IPS-18a (cell line): ENCODE data around the gene CIAO1.
A peak's percentile ranks its signal among the peaks of the same experiment; 100 is the strongest.

Experiments used
- H3K27ac ChIP-seq: one replicate; pipeline ENCODE4 v1.5.1; 2013; ENCODE audit warnings: low read length
- H3K27me3 ChIP-seq: one replicate; pipeline ENCODE4 v1.6.1; 2013; ENCODE audit warnings: mild to moderate bottlenecking, low read length; ENCODE audit not compliant: control insufficient read depth, insufficient read depth
- H3K36me3 ChIP-seq: one replicate; pipeline ENCODE4 v1.6.1; 2013; ENCODE audit warnings: low read depth, low read length; ENCODE audit not compliant: control insufficient read depth
- H3K4me1 ChIP-seq: one replicate; pipeline ENCODE4 v1.6.1; 2013; ENCODE audit warnings: low read depth, low read length; ENCODE audit not compliant: control insufficient read depth
- H3K4me3 ChIP-seq: one replicate; pipeline ENCODE4 v1.5.1; 2013; ENCODE audit warnings: low read length
- H3K9ac ChIP-seq: one replicate; pipeline ENCODE4 v1.6.1; 2013; ENCODE audit warnings: mild to moderate bottlenecking, low read length, moderate library complexity
- H3K9me3 ChIP-seq: one replicate; pipeline ENCODE4 v1.6.1; 2013; ENCODE audit warnings: low read depth, low read length; ENCODE audit not compliant: control insufficient read depth

CIAO1 gene

GRCh38 chr2:96296925-96297324 lies 30.9 kb downstream of the CIAO1 start:
- Histone ChIP-seq H3K27me3 (no peaks in the 10 kb centered on the region), H3K4me1 (no peaks in the 10 kb centered on the region), H3K27ac (no peak overlapping the region), H3K4me3 (no peak overlapping the region), H3K9ac (no peak overlapping the region), H3K36me3 (peaks cover 93% of the 10 kb centered on the region), H3K9me3 (no peaks in the 10 kb centered on the region)

DNA sequence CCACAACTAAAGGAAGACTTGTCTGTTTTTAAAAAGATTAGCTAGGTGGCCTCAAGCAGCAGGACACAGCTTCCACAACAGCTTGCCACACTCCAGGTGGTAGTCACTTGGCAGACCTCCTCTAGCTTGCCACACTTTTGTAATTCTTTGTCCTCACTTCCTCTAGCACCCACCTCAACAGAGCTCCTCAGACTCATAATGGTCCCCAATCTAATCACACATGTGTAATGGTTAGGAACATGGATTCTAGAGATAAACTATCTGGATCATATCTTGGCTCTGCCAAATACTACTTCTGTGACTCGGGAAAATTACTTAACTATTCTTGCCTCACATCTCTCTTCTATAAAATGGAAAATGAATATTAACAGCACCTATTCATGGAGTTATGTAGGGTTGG lies 35.8 kb downstream of the CIAO1 start:
- no peaks in the 10 kb centered on the region for H3K27me3 ChIP-seq
- no peaks in the 10 kb centered on the region for H3K9me3 ChIP-seq
- H3K4me3 ChIP-seq: no peak overlapping the region
- H3K9ac ChIP-seq: no peak overlapping the region
- H3K36me3 ChIP-seq: peaks cover 69% of the 10 kb centered on the region
- no peak overlapping the region for H3K27ac ChIP-seq
- H3K4me1 ChIP-seq: no peaks in the 10 kb centered on the region

GRCh38 chr2:96304606-96305005 lies 38.6 kb downstream of the CIAO1 start:
- Histone ChIP-seq H3K9me3 (no peaks in the 10 kb centered on the region), H3K27me3 (no peaks in the 10 kb centered on the region), H3K4me1 (no peaks in the 10 kb centered on the region), H3K4me3 (peak overlapping the region; percentile 99), H3K9ac (peak overlapping the region; percentile 83), H3K36me3 (peaks cover 42% of the 10 kb centered on the region), H3K27ac (no peak overlapping the region)

DNA sequence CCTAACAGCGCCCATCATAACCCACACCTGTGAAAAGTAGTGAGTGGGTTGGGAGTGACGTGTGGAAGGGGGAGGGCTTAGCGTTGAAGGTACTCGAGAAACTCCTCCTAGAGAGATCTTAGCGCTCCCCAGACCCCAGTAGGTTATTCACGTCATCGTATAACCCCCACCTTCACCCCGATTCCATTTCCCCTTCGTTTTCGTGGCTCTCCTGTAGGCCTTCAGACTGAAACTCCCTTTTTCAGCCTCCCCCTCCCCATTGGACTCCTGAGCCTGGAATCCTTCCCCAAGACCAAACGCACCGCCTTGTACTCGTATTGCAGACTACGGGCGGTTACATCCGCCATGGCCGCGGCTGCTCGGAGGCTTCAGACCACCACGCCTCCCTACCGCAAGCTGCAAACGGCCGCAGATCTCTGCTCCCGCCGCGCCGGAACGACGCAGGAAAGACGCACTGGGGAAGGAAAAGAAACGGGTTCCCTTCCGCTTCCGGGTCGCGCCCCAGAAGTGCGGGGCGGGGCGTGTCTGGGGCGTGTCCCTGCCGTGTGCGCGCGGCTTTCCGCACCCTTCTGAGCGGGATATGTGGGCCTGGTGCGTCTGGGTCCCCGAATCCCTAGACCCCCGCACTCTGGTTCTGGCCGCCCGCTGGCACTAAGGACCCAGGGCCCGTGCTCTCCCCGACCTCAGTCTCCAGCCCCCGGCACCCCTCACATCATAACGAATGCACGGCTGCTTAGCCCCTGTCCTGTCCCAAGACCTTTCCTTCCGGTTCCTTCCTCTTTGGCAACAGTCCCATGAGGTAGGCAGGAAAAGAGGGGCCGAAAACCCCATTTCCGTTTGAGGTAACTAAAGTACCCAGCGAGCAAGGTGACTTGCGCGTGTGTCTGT lies 39.3 kb downstream of the CIAO1 start, which contains the start of gene SNRNP200:
Gene SNRNP200, minus strand, starts transcription at position 456 of the 888 bp plus-strand sequence. Its CDS starts 109 bp downstream, at position 347.
- Histone ChIP-seq H3K27ac (peak within 1 kb of the TSS; percentile 82), H3K27me3 (no peaks in the 10 kb centered on the region), H3K9ac (peak within 1 kb of the TSS; percentile 83), H3K4me3 (peak within 1 kb of the TSS; percentile 99), H3K9me3 (no peaks in the 10 kb centered on the region), H3K4me1 (no peaks in the 10 kb centered on the region), H3K36me3 (peaks cover 36% of the 10 kb centered on the region)

GRCh38 chr2:96305979-96306308 lies 39.9 kb downstream of the CIAO1 start:
- Histone ChIP-seq H3K9me3 (no peaks in the 10 kb centered on the region), H3K27ac (peak overlapping the region; percentile 63), H3K36me3 (peaks cover 32% of the 10 kb centered on the region), H3K4me3 (peak overlapping the region; percentile 99), H3K4me1 (no peaks in the 10 kb centered on the region), H3K9ac (peak overlapping the region; percentile 83), H3K27me3 (no peaks in the 10 kb centered on the region)

- Histone ChIP-seq H3K9me3 (no peaks in the 10 kb centered on the region), H3K27me3 (no peaks in the 10 kb centered on the region), H3K4me3 (peak overlapping the region; percentile 99), H3K4me1 (no peaks in the 10 kb centered on the region), H3K9ac (peak overlapping the region; percentile 83), H3K36me3 (peaks cover 28% of the 10 kb centered on the region), H3K27ac (peak overlapping the region; percentile 63)
These were observed 40.3 kb downstream of the CIAO1 start for GRCh38 chr2:96306370-96306769.

- H3K9ac ChIP-seq: no peak overlapping the region
- H3K9me3 ChIP-seq: no peaks in the 10 kb centered on the region
- H3K27me3 ChIP-seq: no peaks in the 10 kb centered on the region
- H3K36me3 ChIP-seq: peaks cover 9% of the 10 kb centered on the region
- no peak overlapping the region for H3K4me3 ChIP-seq
- no peak overlapping the region for H3K27ac ChIP-seq
- no peaks in the 10 kb centered on the region for H3K4me1 ChIP-seq
These were observed 42.2 kb downstream of the CIAO1 start for GRCh38 chr2:96308248-96308647.

DNA sequence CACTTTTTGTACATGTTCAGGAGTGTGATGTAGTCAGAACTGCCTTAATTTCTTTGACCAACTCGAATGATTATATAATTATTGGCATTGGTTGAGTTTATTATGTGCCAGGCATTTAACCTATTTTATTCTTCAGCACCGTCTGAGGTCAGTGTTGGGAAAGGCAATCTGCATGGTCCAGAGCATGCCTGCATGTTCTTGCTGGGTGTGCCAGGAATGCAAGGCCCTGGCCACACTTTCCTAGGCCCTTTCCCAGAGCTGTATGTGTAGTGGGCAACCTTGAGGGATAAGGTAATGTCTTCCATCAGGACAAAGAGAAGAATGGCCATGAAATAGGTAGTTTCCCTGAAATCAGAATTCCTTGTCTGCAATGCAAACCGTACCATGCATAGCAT lies 49.0 kb downstream of the CIAO1 start:
- Histone ChIP-seq H3K4me1 (no peaks in the 10 kb centered on the region), H3K36me3 (no peaks in the 10 kb centered on the region), H3K4me3 (no peak overlapping the region), H3K9me3 (no peaks in the 10 kb centered on the region), H3K27ac (no peak overlapping the region), H3K27me3 (peaks cover 11% of the 10 kb centered on the region), H3K9ac (no peak overlapping the region)

GRCh38 chr2:96315400-96316071 lies 49.5 kb downstream of the CIAO1 start:
- peaks cover 17% of the 10 kb centered on the region for H3K27me3 ChIP-seq
- peaks cover under 1% of the 10 kb centered on the region for H3K4me1 ChIP-seq
- H3K4me3 ChIP-seq: no peak overlapping the region
- H3K9me3 ChIP-seq: no peaks in the 10 kb centered on the region
- no peak overlapping the region for H3K9ac ChIP-seq
- no peak overlapping the region for H3K27ac ChIP-seq
- no peaks in the 10 kb centered on the region for H3K36me3 ChIP-seq

DNA sequence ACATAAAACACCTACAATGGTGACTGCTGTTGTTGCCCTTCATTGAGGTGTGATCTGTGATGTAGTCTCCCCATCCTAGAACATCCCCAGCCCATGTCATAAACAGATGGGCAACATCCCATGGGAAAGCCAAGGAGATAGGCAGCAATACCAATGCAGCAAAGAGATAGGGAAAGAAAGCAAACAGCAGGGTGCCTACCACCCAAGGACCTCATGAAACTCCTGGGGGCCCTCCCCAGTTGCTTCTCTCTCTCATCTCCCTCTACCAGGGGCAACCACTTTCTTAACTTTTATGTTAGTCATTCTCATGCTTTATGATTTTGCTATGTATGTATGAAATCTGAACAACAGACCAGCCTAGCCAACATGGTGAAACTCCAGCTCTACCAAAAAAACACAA lies 51.0 kb downstream of the CIAO1 start:
- Histone ChIP-seq H3K4me1 (peaks cover 6% of the 10 kb centered on the region), H3K27ac (no peak overlapping the region), H3K9me3 (no peaks in the 10 kb centered on the region), H3K27me3 (peaks cover 31% of the 10 kb centered on the region), H3K36me3 (no peaks in the 10 kb centered on the region), H3K9ac (no peak overlapping the region), H3K4me3 (no peak overlapping the region)

GRCh38 chr2:96317584-96317997 lies 51.6 kb downstream of the CIAO1 start:
- no peak overlapping the region for H3K4me3 ChIP-seq
- peaks cover 37% of the 10 kb centered on the region for H3K27me3 ChIP-seq
- H3K4me1 ChIP-seq: peaks cover 6% of the 10 kb centered on the region
- H3K36me3 ChIP-seq: no peaks in the 10 kb centered on the region
- no peak overlapping the region for H3K27ac ChIP-seq
- H3K9me3 ChIP-seq: no peaks in the 10 kb centered on the region
- no peak overlapping the region for H3K9ac ChIP-seq
